Measurements from ENCODE around the gene ENG.
A peak's percentile ranks its signal among the peaks of the same experiment; 100 is the strongest.
"Not testable (repeated sequence)": the region's sequence is repeated elsewhere in the genome, so short reads cannot be mapped to it uniquely, and the experiment has no call there.

The ENG gene

GRCh38 chr9:127854184-127854806, at the start of gene ENG:
Gene ENG (minus strand): TSS chr9:127854658. CDS start chr9:127854355, 303 bp downstream.
- DNase-seq (ENCODE audit: low read depth in 2 of 2) = no peak

DNA sequence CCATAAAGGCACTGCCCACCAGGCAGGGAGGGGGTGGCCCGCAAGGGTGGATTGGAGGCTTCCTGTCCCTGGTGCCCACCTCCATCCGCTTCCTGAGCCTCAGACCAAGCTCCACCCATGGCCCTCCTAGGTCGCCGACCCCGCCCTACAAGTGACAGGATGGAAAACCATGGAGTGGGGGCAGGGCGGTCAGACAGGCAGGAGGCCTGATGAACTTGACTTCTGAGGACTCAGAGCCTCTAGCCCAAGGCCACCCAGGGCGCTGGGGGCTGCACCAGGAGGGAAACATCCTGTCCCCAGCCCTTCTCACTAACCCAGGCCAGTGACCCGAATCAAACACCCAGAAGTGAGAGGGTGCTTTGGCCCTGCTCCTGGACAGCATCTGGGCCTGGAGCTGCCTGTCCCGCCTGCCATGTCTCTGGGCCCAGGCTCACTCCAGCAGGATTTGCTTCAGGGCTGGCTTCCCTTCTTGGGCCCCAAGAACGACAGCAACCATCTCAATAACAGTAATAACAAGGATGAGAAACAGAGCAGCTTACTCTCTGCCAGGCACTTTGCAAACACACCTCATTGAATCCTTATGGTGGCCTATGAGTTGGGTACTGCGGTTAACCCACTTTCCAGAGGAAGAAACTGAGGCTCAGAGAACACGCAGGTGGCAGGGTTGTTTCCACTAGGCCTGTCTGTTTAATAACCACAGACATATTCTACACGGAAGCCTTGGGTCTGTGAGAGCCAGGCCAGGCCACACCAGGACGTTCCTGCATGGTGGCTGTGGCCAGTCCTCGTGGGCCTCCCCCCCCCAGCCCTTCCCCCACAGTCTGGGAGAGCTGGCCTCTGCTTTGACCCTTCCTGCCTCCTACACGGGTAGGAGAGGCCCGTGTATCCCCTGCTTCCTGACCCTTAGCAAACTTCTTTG, 49.4 kb upstream of the ENG start:
- peak; percentile 71 to 85 for DNase-seq (ENCODE audit: low read depth in 2 of 2)

DNA sequence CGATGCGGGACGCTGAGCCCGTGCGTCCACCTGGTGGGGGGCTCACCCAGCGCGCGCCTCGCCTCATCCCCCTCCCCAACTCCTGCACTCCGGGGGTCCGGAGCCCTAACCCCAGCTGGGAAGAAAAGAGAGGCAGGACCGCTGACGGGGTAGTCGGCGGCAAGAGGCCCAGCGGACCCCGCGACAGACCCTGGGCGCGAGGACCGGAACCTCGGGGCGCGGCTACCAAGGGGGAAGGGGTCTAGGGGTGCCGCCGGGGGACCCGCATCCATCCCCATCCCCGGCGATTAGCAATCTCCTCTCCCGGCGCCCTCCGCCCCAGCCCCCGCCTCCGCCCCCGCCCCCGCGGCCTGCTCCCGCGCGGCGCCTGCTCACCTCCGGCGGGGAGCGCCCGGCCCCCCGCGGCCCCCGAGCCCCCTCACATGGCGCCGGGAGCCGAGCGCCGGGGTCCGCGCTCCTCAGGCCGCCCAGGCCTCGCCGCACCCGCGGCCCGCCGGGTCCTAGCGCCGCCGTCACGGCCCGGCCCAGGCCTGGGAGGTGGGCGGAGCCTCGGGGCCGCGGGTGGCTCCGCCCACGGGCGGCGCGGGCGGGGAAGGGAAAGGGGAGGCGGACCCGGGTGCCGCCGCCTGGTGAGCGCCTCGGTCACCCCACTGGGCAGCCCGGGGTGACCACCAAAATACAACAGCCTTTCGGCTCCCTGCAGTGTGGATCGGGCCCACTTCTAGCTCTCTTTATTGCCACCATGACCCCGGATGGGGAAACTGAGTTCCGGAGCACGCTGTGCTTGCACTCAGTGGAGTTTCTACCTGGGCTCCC, 44.9 kb upstream of the ENG start, which contains the start of gene ST6GALNAC6:
ST6GALNAC6 (minus strand) TSS at position 476 of the 816 bp plus-strand sequence. CDS start 1,622 bp downstream, outside the sequence.
- peak in 1 of 2 donors; percentile 71 for DNase-seq (ENCODE audit: low read depth in 2 of 2)

DNA sequence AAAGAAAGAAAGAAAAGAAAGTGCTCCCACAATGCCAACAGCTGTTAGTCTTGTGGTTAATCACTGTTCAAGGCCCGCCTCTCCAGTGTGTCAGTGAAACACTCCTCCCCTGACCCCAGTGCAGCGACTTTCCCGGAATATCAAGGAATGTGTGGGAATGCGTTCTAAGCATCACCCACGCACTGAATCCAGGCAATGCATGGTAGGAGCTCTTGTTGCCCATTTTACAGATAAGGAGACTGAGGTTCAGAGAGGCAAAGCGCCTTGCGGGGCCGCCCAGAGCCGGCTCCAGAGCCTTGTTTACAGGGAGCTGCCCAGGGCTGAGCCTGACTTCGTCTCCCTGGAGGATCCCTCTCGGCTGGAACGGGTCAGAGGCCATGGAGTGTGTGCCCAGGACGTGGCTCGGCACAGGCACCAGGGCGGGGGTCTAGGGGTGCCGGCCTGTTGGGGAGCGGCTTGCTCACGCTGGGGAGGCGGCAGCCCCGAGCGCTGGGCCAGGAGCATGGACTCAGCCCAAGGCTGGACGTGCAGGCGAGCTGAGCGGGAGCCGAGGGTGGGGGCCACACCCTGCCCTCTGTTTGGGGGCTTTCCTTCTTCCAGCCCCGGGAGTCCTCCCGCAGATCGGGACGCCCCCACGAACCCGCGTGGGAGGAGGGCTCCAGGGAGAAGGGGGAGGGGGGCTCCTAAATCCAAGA, 44.1 kb upstream of the ENG start:
- no peak for DNase-seq (ENCODE audit: low read depth in 2 of 2)

DNA sequence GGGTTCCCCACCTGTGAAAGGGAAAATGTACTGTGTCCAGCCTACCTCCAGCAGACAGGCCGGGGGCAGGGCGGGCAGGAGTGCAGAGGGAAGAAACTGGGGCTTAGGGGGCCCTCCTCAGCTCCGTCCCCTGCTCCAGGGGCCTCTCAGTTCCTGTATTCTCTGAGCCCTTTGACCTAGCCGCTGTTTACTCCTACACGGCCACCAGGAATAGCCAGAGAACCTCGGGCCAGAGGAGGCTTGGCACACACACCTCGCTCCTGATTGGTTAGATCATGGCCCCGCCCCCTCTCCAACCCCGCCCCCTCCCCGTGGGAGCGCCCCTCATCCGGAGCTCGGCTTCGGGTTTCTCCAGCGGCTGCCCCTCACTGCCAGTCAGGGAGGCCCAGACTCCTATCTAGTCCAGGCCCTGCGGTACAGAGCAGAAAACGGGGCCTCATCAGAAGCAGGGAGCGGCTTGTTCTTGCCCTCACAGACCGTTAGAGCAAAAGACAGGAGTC, 42.8 kb upstream of the ENG start:
- DNase-seq (ENCODE audit: low read depth in 2 of 2) = no peak

- DNase-seq (ENCODE audit: low read depth in 2 of 2) = no peak
Observed at GRCh38 chr9:127896395-127897192, 42.1 kb upstream of the ENG start.

- DNase-seq (ENCODE audit: low read depth in 2 of 2) = no peak
Observed at GRCh38 chr9:127895811-127896210, 41.4 kb upstream of the ENG start.

DNA sequence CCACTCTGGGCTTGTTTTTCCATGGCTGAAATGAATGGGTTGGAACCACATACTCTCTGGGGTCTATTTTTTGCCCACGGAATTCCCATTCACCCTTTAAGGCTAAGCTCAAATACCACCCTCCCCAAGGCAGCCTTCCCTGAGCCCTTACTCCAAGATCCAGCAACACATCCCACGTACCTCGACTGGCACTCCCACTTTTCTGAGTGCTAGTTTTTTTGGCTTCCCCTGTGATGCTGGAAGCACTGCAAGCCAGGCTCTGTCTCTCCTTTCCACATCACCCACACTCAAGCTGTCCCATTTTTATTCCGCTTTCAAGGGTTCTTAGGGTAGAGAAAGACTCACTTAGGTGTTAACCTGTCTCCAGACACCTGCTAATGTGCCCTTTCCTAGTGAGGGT, 38.9 kb upstream of the ENG start:
- no peak for DNase-seq (ENCODE audit: low read depth in 2 of 2)

GRCh38 chr9:127892831-127893230, 38.4 kb upstream of the ENG start:
- DNase-seq (ENCODE audit: low read depth in 2 of 2) = no peak

GRCh38 chr9:127890053-127890452, 35.6 kb upstream of the ENG start:
- no peak for DNase-seq (ENCODE audit: low read depth in 2 of 2)

- no peak for DNase-seq (ENCODE audit: low read depth in 2 of 2)
Observed at GRCh38 chr9:127887792-127888191, 33.3 kb upstream of the ENG start.

- DNase-seq (ENCODE audit: low read depth in 2 of 2) = no peak
Observed at GRCh38 chr9:127886401-127886972, 32.0 kb upstream of the ENG start.

DNA sequence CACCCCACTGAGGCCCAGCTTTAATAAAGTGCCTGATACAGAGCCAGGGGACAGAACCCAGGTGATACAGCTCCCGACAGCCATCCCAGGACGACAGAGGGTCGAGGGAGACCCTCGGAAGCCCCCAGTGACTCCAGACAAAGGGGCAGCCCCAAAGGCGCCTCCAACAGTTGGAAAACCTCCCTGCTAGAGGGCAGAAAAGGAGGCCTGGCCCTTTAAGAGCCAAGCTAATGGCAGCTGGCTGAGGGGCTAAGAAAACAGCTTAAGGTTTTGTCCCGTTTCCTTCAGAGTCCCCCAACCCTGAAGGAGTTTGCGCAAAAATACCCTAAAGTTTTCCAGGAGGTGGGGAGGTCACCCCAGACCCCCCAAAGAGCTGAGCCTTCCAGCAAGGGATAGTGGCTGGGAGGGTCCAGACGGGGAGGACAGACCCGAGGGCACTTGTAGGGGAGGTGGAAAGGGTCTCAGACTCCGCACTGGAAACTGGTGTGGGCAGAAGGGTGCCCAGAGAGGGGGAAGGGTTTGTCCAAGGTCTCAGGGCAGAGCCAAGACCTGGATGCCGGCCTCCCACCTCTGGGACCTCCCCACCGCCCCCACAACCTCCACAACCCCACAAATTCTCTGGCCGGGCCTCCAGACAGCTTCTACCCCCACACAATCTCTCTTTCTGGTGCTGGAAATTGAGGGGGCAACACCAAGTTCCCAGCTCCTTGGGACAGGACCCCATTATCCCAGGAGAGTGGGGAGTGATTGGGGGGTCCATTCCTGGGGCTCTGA, 31.2 kb upstream of the ENG start:
- no peak for DNase-seq (ENCODE audit: low read depth in 2 of 2)

DNA sequence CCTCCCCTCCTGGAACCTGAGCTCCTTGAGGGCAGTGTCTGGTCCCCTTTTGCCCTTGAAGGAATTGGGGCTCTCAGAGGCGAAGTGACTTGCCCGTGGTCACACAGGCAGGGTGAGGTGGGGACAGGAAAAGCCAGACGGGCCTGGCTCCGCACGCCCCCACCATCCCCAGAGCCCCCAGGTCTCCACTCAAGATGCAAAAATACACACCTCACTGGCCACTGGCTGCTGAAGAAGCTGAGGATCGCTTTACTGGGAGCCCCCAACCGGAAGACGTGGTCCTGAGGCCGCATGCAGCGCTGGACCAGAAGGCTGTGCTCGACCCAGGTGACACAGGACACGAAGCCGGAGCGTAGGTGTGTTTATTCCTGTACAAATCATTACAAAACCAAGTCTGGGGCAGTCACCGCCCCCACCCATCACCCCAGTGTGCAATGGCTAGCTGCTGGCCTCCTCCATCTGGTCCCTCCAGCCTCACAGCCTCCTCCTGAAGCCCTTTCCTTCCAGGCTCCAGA, 30.6 kb upstream of the ENG start:
- DNase-seq (ENCODE audit: low read depth in 2 of 2) = no peak

DNA sequence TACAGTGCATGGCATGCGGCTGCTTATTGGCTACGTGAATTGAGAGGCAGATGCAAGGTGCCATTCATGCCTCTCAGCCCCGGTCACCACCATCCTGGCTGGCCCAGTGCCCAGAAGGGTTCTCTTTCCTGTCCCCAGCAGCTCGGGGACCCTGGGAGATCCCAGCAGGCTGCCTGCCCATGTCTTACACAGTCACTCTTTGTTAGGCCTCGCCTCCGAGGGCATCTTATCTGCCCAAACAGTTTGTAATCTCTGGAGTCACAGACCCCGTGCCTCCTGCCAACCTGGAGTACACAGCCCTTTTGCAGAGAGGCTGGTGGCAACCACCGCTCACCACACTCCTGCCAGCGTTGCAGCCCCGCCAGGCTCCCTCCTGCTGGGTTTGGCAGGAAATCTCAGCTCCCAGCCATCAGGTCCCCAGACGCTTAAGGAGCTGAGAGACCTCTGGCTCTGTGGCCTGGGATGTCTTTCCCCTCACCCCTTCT, 30.0 kb upstream of the ENG start:
- no peak for DNase-seq (ENCODE audit: low read depth in 2 of 2)

DNA sequence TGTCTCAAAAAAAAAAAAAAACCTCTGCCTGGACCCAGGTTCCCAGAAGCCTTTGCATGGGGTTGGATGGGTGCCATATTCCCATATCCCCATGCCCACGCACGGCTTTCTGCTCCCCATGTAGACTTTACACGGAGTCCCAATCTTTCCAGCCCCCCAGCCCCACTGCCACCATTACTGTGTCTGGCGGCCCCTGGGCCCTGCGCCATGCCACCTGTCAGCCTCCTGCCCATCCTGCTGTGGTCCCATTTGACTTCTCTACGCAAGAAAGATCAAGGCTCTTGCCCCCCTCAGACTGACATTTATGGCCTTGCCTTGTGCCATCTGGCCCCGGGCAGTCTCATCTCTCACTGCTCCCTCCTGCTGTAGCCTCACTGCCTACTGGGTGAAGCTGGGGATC, 29.5 kb upstream of the ENG start:
- DNase-seq (ENCODE audit: low read depth in 2 of 2) = no peak

- not testable (repeated sequence) for DNase-seq (ENCODE audit: low read depth in 2 of 2)
Observed at GRCh38 chr9:127881715-127882114, 27.3 kb upstream of the ENG start.

GRCh38 chr9:127880143-127880542, 25.7 kb upstream of the ENG start:
- no peak for DNase-seq (ENCODE audit: low read depth in 2 of 2)
